NCI-H2029 (cell line): Measurements from ENCODE around the gene RPRD1B.
"Not testable (repeated sequence)": the region's sequence is repeated elsewhere in the genome, so short reads cannot be mapped to it uniquely, and the experiment has no call there.

Experiments used
- DNase-seq: peaks from one replicate; lab custom pipeline; 2025; lab: John Stamatoyannopoulos, UW

RPRD1B gene

GRCh38 chr20:38001173-38001875 lies 32.2 kb upstream of the RPRD1B start:
- no peak for DNase-seq

- DNase-seq: no peak
These were observed 31.6 kb upstream of the RPRD1B start for GRCh38 chr20:38001981-38002380.

GRCh38 chr20:38002422-38002821 lies 31.1 kb upstream of the RPRD1B start:
- DNase-seq: no peak

GRCh38 chr20:38004416-38004815 lies 29.1 kb upstream of the RPRD1B start:
- no peak for DNase-seq

- no peak for DNase-seq
These were observed 27.6 kb upstream of the RPRD1B start for GRCh38 chr20:38005903-38006302.

- DNase-seq: no peak
These were observed 26.0 kb upstream of the RPRD1B start for GRCh38 chr20:38007526-38007925.

GRCh38 chr20:38008233-38008944 lies 25.2 kb upstream of the RPRD1B start:
- DNase-seq: no peak

- DNase-seq: not testable (repeated sequence)
These were observed 24.1 kb upstream of the RPRD1B start for GRCh38 chr20:38009416-38009815.

- DNase-seq: no peak
These were observed 21.9 kb upstream of the RPRD1B start for GRCh38 chr20:38011696-38012095.

GRCh38 chr20:38012332-38012731 lies 21.2 kb upstream of the RPRD1B start:
- no peak for DNase-seq

GRCh38 chr20:38013887-38014286 lies 19.7 kb upstream of the RPRD1B start:
- DNase-seq: no peak

GRCh38 chr20:38017959-38018358 lies 15.6 kb upstream of the RPRD1B start:
- DNase-seq: no peak

GRCh38 chr20:38018385-38018784 lies 15.2 kb upstream of the RPRD1B start:
- no peak for DNase-seq

- peak; percentile 40 for DNase-seq
These were observed 12.3 kb upstream of the RPRD1B start for GRCh38 chr20:38021087-38021772.

- peak; percentile 22 for DNase-seq
These were observed 10.2 kb upstream of the RPRD1B start for GRCh38 chr20:38023181-38024001.

GRCh38 chr20:38024496-38024895 lies 9.1 kb upstream of the RPRD1B start:
- no peak for DNase-seq

- no peak for DNase-seq
These were observed 4.1 kb upstream of the RPRD1B start for GRCh38 chr20:38029453-38029852.

- DNase-seq: no peak
These were observed 1.6 kb upstream of the RPRD1B start for GRCh38 chr20:38031957-38032356.

GRCh38 chr20:38032585-38033329 lies 789 bp upstream of the RPRD1B start:
- peak; percentile 72 for DNase-seq

- DNase-seq: no peak
These were observed 633 bp downstream of the RPRD1B start for GRCh38 chr20:38034108-38034649.

- no peak for DNase-seq
These were observed 1.4 kb downstream of the RPRD1B start for GRCh38 chr20:38034961-38035360.
